ENCODE measurements around the gene LIPC.

- peak; percentile 50; the same call in 1 of the 2 replicates for TF ChIP-seq POLR2A (IDR thresholded peaks at IDR 0.05; ENCODE audit: low read depth, low read length)
- no peak for TF ChIP-seq TAF1 (IDR thresholded peaks at IDR 0.05; ENCODE audit: borderline replicate concordance, low read depth, low read length)
These were observed 41.9 kb downstream of the LIPC start for GRCh38 chr15:58473724-58474123.

Data from GM12892 (cell line).